Dendritic cell treated with granulocyte-macrophage colony-stimulating factor and Interleukin-4, amounts not matched to agents 40 ng/mL and 50 ng/mL, for 4 days (primary cell): Measurements from ENCODE around the gene CSTPP1.

Experiments used
- H3K27ac Mint-ChIP-seq: one replicate; pipeline ENCODE4 v1.8.0; 2022; ENCODE audit warnings: mild to moderate bottlenecking, mixed read lengths
- H3K27me3 Mint-ChIP-seq: one replicate; pipeline ENCODE4 v1.8.0; 2022; ENCODE audit warnings: mild to moderate bottlenecking, mixed read lengths
- H3K36me3 Mint-ChIP-seq: one replicate; pipeline ENCODE4 v1.8.0; 2022; ENCODE audit warnings: low read depth, mixed read lengths
- H3K4me1 Mint-ChIP-seq: one replicate; pipeline ENCODE4 v1.8.0; 2022; ENCODE audit warnings: low read depth, mixed read lengths
- H3K4me3 Mint-ChIP-seq: one replicate; pipeline ENCODE4 v1.8.0; 2022; ENCODE audit warnings: mild to moderate bottlenecking, moderate library complexity, mixed read lengths
- H3K9me3 Mint-ChIP-seq: one replicate; pipeline ENCODE4 v1.8.0; 2022; ENCODE audit warnings: mixed read lengths
- intact Hi-C: fragments of 100-400 bp; cut with micrococcal nuclease; formaldehyde crosslinking; loops from one replicate; pipeline ENCODE4 v1.15.0; 2022

The CSTPP1 gene

DNA sequence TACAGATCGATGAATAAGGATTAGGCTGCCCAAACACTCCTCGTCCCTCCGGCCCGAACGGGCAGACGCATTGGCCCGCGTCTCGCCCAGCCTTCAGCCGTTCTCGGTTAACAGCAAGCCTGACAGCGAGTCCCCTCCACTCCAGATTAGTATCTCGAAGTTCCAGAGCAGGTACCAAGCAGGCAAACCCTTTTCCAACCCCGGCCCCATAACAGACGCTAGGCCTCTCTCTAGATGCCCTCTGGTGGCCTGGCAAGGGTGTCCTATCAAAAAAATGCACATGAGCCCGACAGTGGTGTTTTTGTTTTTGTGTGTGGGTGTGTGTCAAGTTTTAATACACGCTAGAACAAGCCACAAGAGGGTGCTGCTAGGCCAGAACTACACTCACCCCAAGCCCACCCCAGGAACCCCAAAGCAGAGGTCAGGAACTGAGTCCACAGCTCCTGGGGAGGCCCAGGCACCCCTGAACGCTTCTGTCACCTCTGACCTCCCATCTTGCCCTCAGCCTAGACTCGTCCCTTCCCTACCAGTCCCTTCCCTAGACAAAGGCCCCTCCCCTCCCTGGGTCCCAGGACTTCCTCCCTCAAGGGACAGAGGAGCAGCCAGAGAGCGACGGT lies 240.8 kb downstream of the CSTPP1 start:
- H3K27me3 Mint-ChIP-seq, result no peaks in the 10 kb centered on the region
- H3K4me1 Mint-ChIP-seq, result peaks cover 46% of the 10 kb centered on the region
- intact Hi-C loops, result loop anchor here (1.0 kb wide), 2 partner anchors 37 to 92 kb away; partner anchors contain the start of gene DDB2
- no peaks in the 10 kb centered on the region for H3K9me3 Mint-ChIP-seq
- H3K27ac Mint-ChIP-seq, result peak overlapping the region; percentile 91
- peaks cover 46% of the 10 kb centered on the region for H3K36me3 Mint-ChIP-seq
- H3K4me3 Mint-ChIP-seq, result peak overlapping the region; percentile 98

- intact Hi-C loops, result loop anchor here (1.0 kb wide), 2 partner anchors 36 to 91 kb away; partner anchors contain the start of gene DDB2
- peak overlapping the region; percentile 98 for H3K4me3 Mint-ChIP-seq
- peaks cover 43% of the 10 kb centered on the region for H3K4me1 Mint-ChIP-seq
These were observed 241.3 kb downstream of the CSTPP1 start for GRCh38 chr11:47177846-47178245.

GRCh38 chr11:47178316-47178715 lies 241.8 kb downstream of the CSTPP1 start:
- peak overlapping the region; percentile 91 for H3K27ac Mint-ChIP-seq
- H3K4me1 Mint-ChIP-seq, result peaks cover 40% of the 10 kb centered on the region
- intact Hi-C loops, result no loop called here
- H3K9me3 Mint-ChIP-seq, result no peaks in the 10 kb centered on the region
- no peak overlapping the region for H3K4me3 Mint-ChIP-seq
- H3K36me3 Mint-ChIP-seq, result peaks cover 36% of the 10 kb centered on the region
- no peaks in the 10 kb centered on the region for H3K27me3 Mint-ChIP-seq

More at GRCh38 chr11:47177846-47178245, 241.3 kb downstream of the CSTPP1 start:
- H3K27ac Mint-ChIP-seq, result peak overlapping the region; percentile 91
- peaks cover 41% of the 10 kb centered on the region for H3K36me3 Mint-ChIP-seq
- H3K9me3 Mint-ChIP-seq, result no peaks in the 10 kb centered on the region
- H3K27me3 Mint-ChIP-seq, result no peaks in the 10 kb centered on the region

GRCh38 chr11:47178737-47179654 lies 242.4 kb downstream of the CSTPP1 start:
- Mint-ChIP-seq H3K4me1 (peaks cover 39% of the 10 kb centered on the region), H3K4me3 (no peak overlapping the region)

DNA sequence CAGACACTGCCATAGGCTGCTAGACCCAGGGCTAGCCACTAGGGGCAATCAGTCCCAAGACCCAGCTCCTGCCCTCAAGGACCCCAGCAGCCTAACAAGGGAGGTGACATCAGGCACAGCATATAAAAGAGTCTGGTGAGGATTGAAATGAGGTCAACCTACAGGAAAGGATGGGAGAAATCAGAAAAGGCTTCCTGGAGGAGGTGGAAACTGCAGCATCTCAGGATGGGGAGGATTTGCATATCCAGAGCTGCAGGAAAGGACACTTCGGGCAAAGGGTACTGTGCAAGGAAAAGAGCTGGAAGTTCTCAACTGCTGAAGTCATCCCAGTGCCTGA lies 243.1 kb downstream of the CSTPP1 start:
- Mint-ChIP-seq H3K27me3 (peaks cover 13% of the 10 kb centered on the region), H3K9me3 (no peaks in the 10 kb centered on the region), H3K27ac (no peak overlapping the region), H3K4me3 (no peak overlapping the region), H3K4me1 (peaks cover 42% of the 10 kb centered on the region), H3K36me3 (peaks cover 23% of the 10 kb centered on the region)
- intact Hi-C loops, result no loop called here

More at GRCh38 chr11:47178737-47179654, 242.4 kb downstream of the CSTPP1 start:
- peaks cover 29% of the 10 kb centered on the region for H3K36me3 Mint-ChIP-seq
- peaks cover 7% of the 10 kb centered on the region for H3K27me3 Mint-ChIP-seq
- intact Hi-C loops, result no loop called here
- no peaks in the 10 kb centered on the region for H3K9me3 Mint-ChIP-seq
- peak overlapping the region; percentile 91 for H3K27ac Mint-ChIP-seq

GRCh38 chr11:47180006-47180787 lies 243.6 kb downstream of the CSTPP1 start:
- intact Hi-C loops, result no loop called here
- no peaks in the 10 kb centered on the region for H3K9me3 Mint-ChIP-seq
- no peak overlapping the region for H3K27ac Mint-ChIP-seq
- H3K4me1 Mint-ChIP-seq, result peaks cover 38% of the 10 kb centered on the region
- peaks cover 19% of the 10 kb centered on the region for H3K27me3 Mint-ChIP-seq
- H3K4me3 Mint-ChIP-seq, result no peak overlapping the region
- H3K36me3 Mint-ChIP-seq, result peaks cover 17% of the 10 kb centered on the region

GRCh38 chr11:47181271-47181670 lies 244.7 kb downstream of the CSTPP1 start:
- Mint-ChIP-seq H3K4me1 (peaks cover 28% of the 10 kb centered on the region), H3K36me3 (peaks cover 6% of the 10 kb centered on the region), H3K27ac (no peak overlapping the region), H3K27me3 (peaks cover 25% of the 10 kb centered on the region), H3K9me3 (no peaks in the 10 kb centered on the region), H3K4me3 (no peak overlapping the region)
- intact Hi-C loops, result no loop called here

- H3K27me3 Mint-ChIP-seq, result peaks cover 35% of the 10 kb centered on the region
- H3K9me3 Mint-ChIP-seq, result no peaks in the 10 kb centered on the region
- no peaks in the 10 kb centered on the region for H3K36me3 Mint-ChIP-seq
- H3K27ac Mint-ChIP-seq, result no peak overlapping the region
- peaks cover 34% of the 10 kb centered on the region for H3K4me1 Mint-ChIP-seq
- intact Hi-C loops, result no loop called here
- no peak overlapping the region for H3K4me3 Mint-ChIP-seq
These were observed 245.8 kb downstream of the CSTPP1 start for GRCh38 chr11:47182380-47182779.

GRCh38 chr11:47183031-47183856 lies 246.7 kb downstream of the CSTPP1 start:
- Mint-ChIP-seq H3K36me3 (no peaks in the 10 kb centered on the region), H3K27ac (no peak overlapping the region), H3K4me1 (peaks cover 30% of the 10 kb centered on the region), H3K4me3 (no peak overlapping the region), H3K27me3 (peaks cover 44% of the 10 kb centered on the region), H3K9me3 (no peaks in the 10 kb centered on the region)
- intact Hi-C loops, result no loop called here

GRCh38 chr11:47183969-47184368 lies 247.4 kb downstream of the CSTPP1 start:
- H3K4me3 Mint-ChIP-seq, result no peak overlapping the region
- intact Hi-C loops, result no loop called here
- no peak overlapping the region for H3K27ac Mint-ChIP-seq

DNA sequence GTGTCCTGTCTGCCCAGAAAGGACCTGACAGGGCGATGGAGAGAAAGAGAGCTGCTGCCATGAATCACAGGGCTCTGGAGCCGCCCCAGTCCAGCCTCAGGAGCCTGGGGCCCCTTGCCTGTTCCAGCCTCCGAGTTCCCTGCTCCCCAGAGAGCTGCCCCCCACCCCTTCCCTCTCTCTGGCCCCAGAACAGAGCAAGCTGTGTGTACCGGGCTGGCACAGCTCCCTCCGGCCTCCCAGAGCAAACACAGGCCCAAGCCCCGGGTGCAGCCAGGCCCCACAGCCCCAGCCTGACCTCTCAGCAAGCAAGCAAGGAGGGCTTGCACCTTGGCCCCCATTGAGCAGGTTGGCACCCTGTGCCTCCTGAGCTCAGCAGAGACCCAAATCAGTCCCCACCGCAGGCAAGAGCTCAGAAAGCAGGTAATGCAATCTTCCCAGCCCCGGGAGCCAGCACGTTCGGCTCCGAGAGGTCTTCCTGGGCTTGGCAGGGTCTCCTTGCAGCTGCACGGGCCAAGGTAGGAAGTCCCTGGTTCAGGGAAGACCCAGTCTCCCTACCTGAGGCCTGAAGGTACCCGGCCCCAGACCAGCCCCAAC lies 248.2 kb downstream of the CSTPP1 start:
- Mint-ChIP-seq H3K27me3 (peaks cover 59% of the 10 kb centered on the region), H3K4me3 (no peak overlapping the region), H3K36me3 (no peaks in the 10 kb centered on the region), H3K9me3 (no peaks in the 10 kb centered on the region), H3K27ac (no peak overlapping the region), H3K4me1 (peaks cover 28% of the 10 kb centered on the region)
- intact Hi-C loops, result no loop called here

More at GRCh38 chr11:47183969-47184368, 247.4 kb downstream of the CSTPP1 start:
- Mint-ChIP-seq H3K4me1 (peaks cover 28% of the 10 kb centered on the region), H3K36me3 (no peaks in the 10 kb centered on the region), H3K27me3 (peaks cover 51% of the 10 kb centered on the region), H3K9me3 (no peaks in the 10 kb centered on the region)

DNA sequence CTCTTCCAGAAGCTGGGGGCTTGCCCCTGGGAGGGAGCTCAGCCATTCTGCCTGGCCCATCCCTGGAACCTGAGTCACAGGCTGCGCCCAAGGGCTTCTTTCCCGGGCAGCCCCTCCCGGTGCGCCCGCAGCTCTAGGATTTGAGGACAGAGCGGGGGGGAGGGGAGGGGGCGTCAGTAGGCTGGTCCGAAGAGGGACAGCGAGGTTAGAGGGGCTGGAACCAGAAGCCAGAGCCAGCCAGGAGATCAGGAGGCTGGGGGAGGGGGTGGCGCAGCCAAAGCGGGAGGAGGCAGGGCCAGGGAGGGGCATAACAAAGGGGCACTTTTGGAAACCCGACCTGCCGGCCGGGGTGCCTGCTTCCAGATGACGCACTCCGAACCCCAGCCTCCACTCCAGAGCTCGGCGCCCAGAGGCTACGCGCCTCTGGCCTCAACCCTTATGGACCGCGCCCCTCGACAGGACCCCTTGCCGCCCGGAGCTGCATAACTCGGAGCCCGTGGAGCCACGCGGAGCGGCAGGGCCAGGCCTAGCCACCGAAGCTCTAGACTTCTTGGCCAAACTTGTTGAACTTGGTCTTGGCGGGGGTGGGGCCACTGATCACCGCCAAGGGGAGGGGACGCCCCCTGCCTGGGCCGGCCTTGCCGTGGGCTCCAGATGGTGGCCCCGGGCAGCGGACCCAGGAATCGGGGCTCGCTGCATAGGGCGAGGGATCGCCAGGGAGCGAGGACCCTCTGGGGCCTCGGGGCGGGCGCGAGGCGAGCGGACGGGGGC lies 248.9 kb downstream of the CSTPP1 start:
- peaks cover 66% of the 10 kb centered on the region for H3K27me3 Mint-ChIP-seq
- intact Hi-C loops, result no loop called here
- H3K4me3 Mint-ChIP-seq, result peak overlapping the region; percentile 53

More for the DNA sequence above, 248.9 kb downstream of the CSTPP1 start:
- Mint-ChIP-seq H3K27ac (no peak overlapping the region), H3K4me1 (peaks cover 28% of the 10 kb centered on the region), H3K9me3 (no peaks in the 10 kb centered on the region), H3K36me3 (no peaks in the 10 kb centered on the region)
